K562 (cell line): ENCODE measurements around the gene CRK. TPM values are rescaled to one million over a fixed set of nuclear protein-coding genes. Genes with fewer than 3 reads are reported as not detected.

Experiments used
- CCNT2 ChIP-seq: IDR thresholded peaks from 2 replicates; pipeline ENCODE4 v1.6.1; 2011; ENCODE audit warnings: borderline replicate concordance, low read depth, mild to moderate bottlenecking, moderate library complexity, mixed read lengths, low read length; ENCODE audit not compliant: insufficient read length; ENCODE audit errors: extremely low read depth
- CXXC5 ChIP-seq: fragments of 250-450 bp; sonication (Bioruptor Pico); IDR thresholded peaks from 2 replicates; pipeline ENCODE4 v1.8.0; 2022; ENCODE audit warnings: inconsistent platforms, mild to moderate bottlenecking, moderate library complexity
- EGR1 ChIP-seq: fragments of 450-650 bp; conservative IDR thresholded peaks from 2 replicates; pipeline ENCODE4 v1.6.1; 2017; ENCODE audit warnings: mild to moderate bottlenecking
- ELF4 ChIP-seq: fragments of 450-650 bp; formaldehyde crosslinking; IDR thresholded peaks from 2 replicates; pipeline ENCODE4 v1.4.0; 2022; ENCODE audit warnings: missing genetic modification characterization
- ETV1 ChIP-seq: fragments of 450-650 bp; conservative IDR thresholded peaks from 2 replicates; pipeline ENCODE4 v1.6.1; 2016; ENCODE audit warnings: missing genetic modification characterization, control low read depth, low read depth, missing compliant biosample characterization
- GABPA ChIP-seq: fragments of 200-800 bp; sonication (Bioruptor generic); conservative IDR thresholded peaks from 2 replicates; pipeline ENCODE4 v1.6.1; 2016; ENCODE audit warnings: low read depth, missing genetic modification characterization, missing compliant biosample characterization
- KAT7 ChIP-seq: sonication (generic); formaldehyde crosslinking; IDR thresholded peaks from 2 replicates; pipeline ENCODE4 v1.8.0; 2022; ENCODE audit warnings: missing genetic modification reagents, mild to moderate bottlenecking, borderline replicate concordance
- KDM5B ChIP-seq: fragments of 200-600 bp; sonication (generic); IDR thresholded peaks from 2 replicates; pipeline ENCODE4 v1.6.1; 2012; ENCODE audit warnings: low read depth, mild to moderate bottlenecking, moderate library complexity, low read length, control low read depth, inconsistent platforms; ENCODE audit not compliant: insufficient replicate concordance
- MAZ ChIP-seq, 2 experiments: fragments of 450-650 bp in 1 of 2; sonication (generic) in 1 of 2; formaldehyde crosslinking; IDR thresholded peaks in 1 of 2; conservative IDR thresholded peaks in 1 of 2; 2 replicates each; pipeline versions ENCODE4 v1.4.0 to v1.5.0; 2020; ENCODE audit warnings: mild to moderate bottlenecking in 1 of 2, missing genetic modification reagents in 1 of 2
- RAD51 ChIP-seq: fragments of 450-650 bp; IDR thresholded peaks from 2 replicates; pipeline ENCODE4 v1.7.1; 2016; ENCODE audit warnings: low read depth, mild to moderate bottlenecking, borderline replicate concordance
- RFX1 ChIP-seq: fragments of 450-650 bp; IDR thresholded peaks from 2 replicates; pipeline ENCODE4 v1.6.1; 2016; ENCODE audit warnings: mild to moderate bottlenecking, moderate library complexity
- TAF7 ChIP-seq: fragments of 450-650 bp; IDR thresholded peaks from 2 replicates; pipeline ENCODE4 v1.6.1; 2016; ENCODE audit warnings: missing genetic modification characterization, missing compliant biosample characterization
- ZBTB17 ChIP-seq: fragments of 450-650 bp; formaldehyde crosslinking; IDR thresholded peaks from 2 replicates; pipeline ENCODE4 v1.4.0; 2020; ENCODE audit warnings: mild to moderate bottlenecking
- ZFX ChIP-seq: sonication (generic); formaldehyde crosslinking; IDR thresholded peaks from 2 replicates; pipeline ENCODE4 v1.8.0; 2022; ENCODE audit warnings: mild to moderate bottlenecking, missing genetic modification reagents, moderate library complexity
- ZNF197 ChIP-seq: fragments of 200-800 bp; sonication (Bioruptor generic); IDR thresholded peaks from 2 replicates; pipeline ENCODE4 v1.6.1; 2016; ENCODE audit warnings: low read depth, missing genetic modification characterization, missing compliant biosample characterization
- ZNF766 ChIP-seq: fragments of 200-800 bp; sonication (Bioruptor generic); conservative IDR thresholded peaks from 2 replicates; pipeline ENCODE4 v1.6.1; 2016; ENCODE audit warnings: missing genetic modification characterization, missing compliant biosample characterization
- ZNF830 ChIP-seq: fragments of 250-450 bp; sonication (Bioruptor Pico); IDR thresholded peaks from 2 replicates; pipeline ENCODE4 v1.5.0; 2021; ENCODE audit warnings: mild to moderate bottlenecking
- polyA plus RNA-seq, 8 experiments: library from polyadenylated mRNA; depleted of rRNA in 4 of 8; stranded (reverse) in 5 of 8; unstranded in 3 of 8; fragments of >200 nt; fragmentation: Nextera tagmentation in 2 of 8; fragmentation: Illumina TruSeq in 1 of 8; extraction: Ambion mirVana in 2 of 8; extraction: Trizol in 1 of 8; gene quantifications; 2 replicates each; pipeline versions ENCODE4 v1.2.1 to v1.2.3, GENCODE V29; 2011 to 2014; ENCODE audit warnings: inconsistent platforms in 1 of 8, missing spikeins in 1 of 8
- total RNA-seq, 7 experiments: library from RNA; depleted of rRNA in 6 of 7; stranded (reverse); fragments of >200 nt in 6 of 7; fragmentation: Illumina TruSeq in 2 of 7; extraction: Trizol in 2 of 7; gene quantifications; 2 replicates each; pipeline versions ENCODE4 v1.2.1 to v1.2.3, GENCODE V29; 2011 to 2021; ENCODE audit warnings: low replicate concordance in 1 of 7
- TF ChIP-seq, protein P1 (sequence below): sonication (generic); formaldehyde crosslinking; IDR thresholded peaks from 2 replicates; pipeline ENCODE4 v1.8.1; 2023; ENCODE audit warnings: mild to moderate bottlenecking, missing genetic modification reagents
- TF ChIP-seq, protein P2 (sequence below): fragments of 450-650 bp; formaldehyde crosslinking; IDR thresholded peaks from 2 replicates; pipeline ENCODE4 v1.4.0; 2020; ENCODE audit warnings: mild to moderate bottlenecking, moderate library complexity
- TF ChIP-seq, protein P3 (sequence below): fragments of 450-650 bp; IDR thresholded peaks from 2 replicates; pipeline ENCODE4 v1.6.1; 2017; ENCODE audit warnings: antibody characterized with exemption, mild to moderate bottlenecking

The CRK gene
- total and polyA plus RNA-seq, 9 of the 15 experiments (the other 6 are each of a cell fraction or from before 2014, with no cell fraction given): 13.1 to 40.2 (median 26.1) TPM

DNA sequence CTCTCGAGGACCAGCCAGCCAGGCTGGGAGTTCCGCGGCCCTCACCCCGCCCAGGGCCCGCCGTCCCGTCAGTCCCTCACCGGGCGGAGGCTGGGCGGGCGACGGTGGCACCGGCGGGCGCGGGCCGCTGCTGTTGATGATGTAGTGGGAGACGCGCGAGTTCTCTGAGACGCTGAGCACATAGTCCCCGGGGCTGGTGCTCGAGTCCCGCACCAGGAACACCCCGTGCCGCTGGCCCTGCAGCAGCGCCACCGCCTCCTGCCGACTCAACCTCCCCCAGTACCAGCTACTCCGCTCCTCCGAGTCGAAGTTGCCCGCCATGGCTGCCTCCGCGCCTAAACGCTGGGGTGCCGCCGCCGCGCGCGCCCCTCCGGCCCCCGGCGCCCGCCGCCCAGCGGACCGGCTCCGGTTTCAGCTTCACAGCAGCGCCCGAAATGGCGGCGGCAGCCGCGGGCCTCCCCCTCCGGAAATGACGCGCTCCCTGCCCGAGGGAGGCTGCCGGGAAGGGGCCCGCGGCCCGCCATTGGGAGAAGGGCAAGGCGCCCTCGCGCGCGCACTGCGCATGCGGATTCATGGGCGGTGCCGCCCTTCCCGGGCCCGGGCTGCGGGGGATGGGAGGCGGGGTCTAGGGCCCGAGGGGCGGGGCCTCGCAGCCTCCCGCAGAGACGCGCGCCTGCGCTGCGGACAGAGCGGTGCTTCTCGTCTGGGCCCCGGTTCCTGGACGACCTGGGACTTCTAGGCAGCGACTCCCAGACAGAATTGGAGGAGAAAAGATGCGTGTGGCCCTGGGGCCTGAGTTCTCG lies at the start of gene CRK (continued):
- TF ChIP-seq, protein P1, sequence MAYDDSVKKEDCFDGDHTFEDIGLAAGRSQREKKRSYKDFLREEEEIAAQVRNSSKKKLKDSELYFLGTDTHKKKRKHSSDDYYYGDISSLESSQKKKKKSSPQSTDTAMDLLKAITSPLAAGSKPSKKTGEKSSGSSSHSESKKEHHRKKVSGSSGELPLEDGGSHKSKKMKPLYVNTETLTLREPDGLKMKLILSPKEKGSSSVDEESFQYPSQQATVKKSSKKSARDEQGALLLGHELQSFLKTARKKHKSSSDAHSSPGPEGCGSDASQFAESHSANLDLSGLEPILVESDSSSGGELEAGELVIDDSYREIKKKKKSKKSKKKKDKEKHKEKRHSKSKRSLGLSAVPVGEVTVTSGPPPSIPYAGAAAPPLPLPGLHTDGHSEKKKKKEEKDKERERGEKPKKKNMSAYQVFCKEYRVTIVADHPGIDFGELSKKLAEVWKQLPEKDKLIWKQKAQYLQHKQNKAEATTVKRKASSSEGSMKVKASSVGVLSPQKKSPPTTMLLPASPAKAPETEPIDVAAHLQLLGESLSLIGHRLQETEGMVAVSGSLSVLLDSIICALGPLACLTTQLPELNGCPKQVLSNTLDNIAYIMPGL (CRISPR knock-in tag): peak; percentile 77; the same call in 1 of the 2 replicates
- 0 out of 2 replicates have a peak, but pooled peaks have one; percentile 17 for TF ChIP-seq TAF7 (tag)
- TF ChIP-seq, protein P2, sequence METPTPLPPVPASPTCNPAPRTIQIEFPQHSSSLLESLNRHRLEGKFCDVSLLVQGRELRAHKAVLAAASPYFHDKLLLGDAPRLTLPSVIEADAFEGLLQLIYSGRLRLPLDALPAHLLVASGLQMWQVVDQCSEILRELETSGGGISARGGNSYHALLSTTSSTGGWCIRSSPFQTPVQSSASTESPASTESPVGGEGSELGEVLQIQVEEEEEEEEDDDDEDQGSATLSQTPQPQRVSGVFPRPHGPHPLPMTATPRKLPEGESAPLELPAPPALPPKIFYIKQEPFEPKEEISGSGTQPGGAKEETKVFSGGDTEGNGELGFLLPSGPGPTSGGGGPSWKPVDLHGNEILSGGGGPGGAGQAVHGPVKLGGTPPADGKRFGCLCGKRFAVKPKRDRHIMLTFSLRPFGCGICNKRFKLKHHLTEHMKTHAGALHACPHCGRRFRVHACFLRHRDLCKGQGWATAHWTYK: 0 out of 2 replicates have a peak, but pooled peaks have one; percentile 13
- TF ChIP-seq ZNF197 (CRISPR knock-in tag): no peak
- 0 out of 2 replicates have a peak, but pooled peaks have one; percentile 14 for TF ChIP-seq ETV1 (tag)
- peak; percentile 30 for TF ChIP-seq CCNT2
- TF ChIP-seq, protein P3, sequence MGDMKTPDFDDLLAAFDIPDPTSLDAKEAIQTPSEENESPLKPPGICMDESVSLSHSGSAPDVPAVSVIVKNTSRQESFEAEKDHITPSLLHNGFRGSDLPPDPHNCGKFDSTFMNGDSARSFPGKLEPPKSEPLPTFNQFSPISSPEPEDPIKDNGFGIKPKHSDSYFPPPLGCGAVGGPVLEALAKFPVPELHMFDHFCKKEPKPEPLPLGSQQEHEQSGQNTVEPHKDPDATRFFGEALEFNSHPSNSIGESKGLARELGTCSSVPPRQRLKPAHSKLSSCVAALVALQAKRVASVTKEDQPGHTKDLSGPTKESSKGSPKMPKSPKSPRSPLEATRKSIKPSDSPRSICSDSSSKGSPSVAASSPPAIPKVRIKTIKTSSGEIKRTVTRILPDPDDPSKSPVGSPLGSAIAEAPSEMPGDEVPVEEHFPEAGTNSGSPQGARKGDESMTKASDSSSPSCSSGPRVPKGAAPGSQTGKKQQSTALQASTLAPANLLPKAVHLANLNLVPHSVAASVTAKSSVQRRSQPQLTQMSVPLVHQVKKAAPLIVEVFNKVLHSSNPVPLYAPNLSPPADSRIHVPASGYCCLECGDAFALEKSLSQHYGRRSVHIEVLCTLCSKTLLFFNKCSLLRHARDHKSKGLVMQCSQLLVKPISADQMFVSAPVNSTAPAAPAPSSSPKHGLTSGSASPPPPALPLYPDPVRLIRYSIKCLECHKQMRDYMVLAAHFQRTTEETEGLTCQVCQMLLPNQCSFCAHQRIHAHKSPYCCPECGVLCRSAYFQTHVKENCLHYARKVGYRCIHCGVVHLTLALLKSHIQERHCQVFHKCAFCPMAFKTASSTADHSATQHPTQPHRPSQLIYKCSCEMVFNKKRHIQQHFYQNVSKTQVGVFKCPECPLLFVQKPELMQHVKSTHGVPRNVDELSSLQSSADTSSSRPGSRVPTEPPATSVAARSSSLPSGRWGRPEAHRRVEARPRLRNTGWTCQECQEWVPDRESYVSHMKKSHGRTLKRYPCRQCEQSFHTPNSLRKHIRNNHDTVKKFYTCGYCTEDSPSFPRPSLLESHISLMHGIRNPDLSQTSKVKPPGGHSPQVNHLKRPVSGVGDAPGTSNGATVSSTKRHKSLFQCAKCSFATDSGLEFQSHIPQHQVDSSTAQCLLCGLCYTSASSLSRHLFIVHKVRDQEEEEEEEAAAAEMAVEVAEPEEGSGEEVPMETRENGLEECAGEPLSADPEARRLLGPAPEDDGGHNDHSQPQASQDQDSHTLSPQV: 0 out of 2 replicates have a peak, but pooled peaks have one; percentile 11
- 0 out of 2 replicates have a peak, but pooled peaks have one; percentile 45 for TF ChIP-seq KAT7 (CRISPR knock-in tag)
- peak; percentile 87 for TF ChIP-seq KDM5B
- TF ChIP-seq RAD51: no peak
- peak; percentile 51; the same call in 1 of the 2 replicates for TF ChIP-seq ZNF766
- TF ChIP-seq RFX1: no peak
- TF ChIP-seq ZBTB17: no peak
- TF ChIP-seq CXXC5 (CRISPR knock-in tag): peak; percentile 63
- TF ChIP-seq EGR1: no peak
- TF ChIP-seq ZNF830 (CRISPR knock-in tag): no peak
- TF ChIP-seq ELF4 (CRISPR knock-in tag): no peak
- TF ChIP-seq ZFX (CRISPR knock-in tag): peak; percentile 66
- TF ChIP-seq GABPA: peak; percentile 97
- peak; percentile 35 to 55; a peak in 2 of 4 replicates for TF ChIP-seq MAZ (CRISPR knock-in tag; conservative IDR thresholded peaks at IDR 0.05 in 1 of 2, IDR thresholded peaks at IDR 0.05 in 1 of 2)
